ENCODE data around the gene ATR.

DNA sequence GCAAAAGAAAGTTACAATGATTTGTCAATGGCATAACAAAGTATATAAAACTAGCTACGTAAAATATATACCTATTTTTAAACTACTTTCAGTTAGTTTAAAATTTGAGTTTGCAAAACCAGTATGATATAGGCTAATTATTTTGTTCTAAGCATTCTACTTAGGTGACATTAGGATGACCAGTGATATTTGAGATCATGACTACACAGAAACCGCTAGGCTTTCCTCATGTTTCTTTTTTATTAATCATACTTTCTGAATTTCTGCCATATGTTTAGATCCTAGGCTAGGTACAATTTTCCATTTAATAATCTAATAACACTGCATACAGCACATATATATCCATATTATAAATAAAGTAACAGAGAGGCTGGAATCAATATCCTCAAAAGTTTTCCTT is 78.3 kb downstream of the ATR start:
- TF ChIP-seq CTCF (conservative IDR thresholded peaks at IDR 0.05; ENCODE audit: low read depth, low read length) (no peak), EZH2 (IDR thresholded peaks at IDR 0.05; ENCODE audit: low read length, unreplicated experiment) (no peak)
